HG03575 (cell line): ENCODE measurements around the gene KMT2C.
"Not testable (repeated sequence)": the region's sequence is repeated elsewhere in the genome, so short reads cannot be mapped to it uniquely, and the experiment has no call there.

Experiments
- ATAC-seq: cut with Tn5 transposase; IDR thresholded peaks from one replicate; pipeline ENCODE4 v1.9.1; 2021; ENCODE audit not compliant: unreplicated experiment, insufficient number of reproducible peaks, low FRiP score; ENCODE audit errors: extremely low read depth

Gene KMT2C

GRCh38 chr7:152443586-152443985 is 7.8 kb upstream of the KMT2C start:
- ATAC-seq, result no peak

- no peak for ATAC-seq
Measured at GRCh38 chr7:152442330-152442835, 6.6 kb upstream of the KMT2C start.

GRCh38 chr7:152441810-152442209 is 6.0 kb upstream of the KMT2C start:
- ATAC-seq, result not testable (repeated sequence)

GRCh38 chr7:152441168-152441567 is 5.4 kb upstream of the KMT2C start:
- ATAC-seq, result not testable (repeated sequence)

GRCh38 chr7:152438017-152438416 is 2.2 kb upstream of the KMT2C start:
- ATAC-seq, result not testable (repeated sequence)

DNA sequence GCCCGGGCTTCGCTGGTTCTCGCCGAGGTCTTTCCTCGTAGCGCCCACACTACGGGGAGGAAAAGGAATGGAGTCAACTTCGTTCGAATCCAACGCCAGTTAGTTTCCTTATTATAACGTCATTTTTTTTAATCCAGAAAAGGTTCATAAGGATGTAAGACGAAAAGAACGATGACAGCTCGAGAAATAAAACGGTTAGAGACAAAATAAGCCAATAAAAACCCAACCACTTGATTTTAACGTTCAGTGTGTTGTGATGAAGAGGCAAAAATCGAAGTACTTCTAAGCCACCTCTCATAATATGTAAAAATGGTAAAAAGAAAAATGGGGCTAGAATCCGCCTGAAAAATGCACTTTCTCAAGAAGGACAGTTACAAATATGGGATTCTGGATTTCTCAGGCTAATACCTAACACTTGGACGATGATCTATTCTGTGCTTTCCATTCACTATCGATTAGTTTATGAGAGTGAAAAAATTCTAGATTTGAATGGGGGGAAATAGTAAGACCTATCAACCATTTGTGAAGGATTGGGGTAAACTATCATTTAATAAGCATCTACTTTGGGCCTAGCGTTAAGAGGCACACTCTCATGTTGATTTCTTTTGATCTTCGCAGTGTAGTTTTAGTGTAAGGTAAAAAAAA is 1.2 kb upstream of the KMT2C start:
- not testable (repeated sequence) for ATAC-seq

GRCh38 chr7:152436111-152436930 is 518 bp upstream of the KMT2C start:
- no peak for ATAC-seq

GRCh38 chr7:152434511-152435383 is 1.1 kb downstream of the KMT2C start:
- peak; percentile 26 for ATAC-seq

GRCh38 chr7:152433721-152434490 is 1.9 kb downstream of the KMT2C start:
- ATAC-seq, result peak; percentile 21

- ATAC-seq, result not testable (repeated sequence)
Measured at GRCh38 chr7:152432735-152433134, 3.1 kb downstream of the KMT2C start.

GRCh38 chr7:152430854-152431253 is 4.9 kb downstream of the KMT2C start:
- ATAC-seq, result no peak

- not testable (repeated sequence) for ATAC-seq
Measured at GRCh38 chr7:152430118-152430517, 5.7 kb downstream of the KMT2C start.

DNA sequence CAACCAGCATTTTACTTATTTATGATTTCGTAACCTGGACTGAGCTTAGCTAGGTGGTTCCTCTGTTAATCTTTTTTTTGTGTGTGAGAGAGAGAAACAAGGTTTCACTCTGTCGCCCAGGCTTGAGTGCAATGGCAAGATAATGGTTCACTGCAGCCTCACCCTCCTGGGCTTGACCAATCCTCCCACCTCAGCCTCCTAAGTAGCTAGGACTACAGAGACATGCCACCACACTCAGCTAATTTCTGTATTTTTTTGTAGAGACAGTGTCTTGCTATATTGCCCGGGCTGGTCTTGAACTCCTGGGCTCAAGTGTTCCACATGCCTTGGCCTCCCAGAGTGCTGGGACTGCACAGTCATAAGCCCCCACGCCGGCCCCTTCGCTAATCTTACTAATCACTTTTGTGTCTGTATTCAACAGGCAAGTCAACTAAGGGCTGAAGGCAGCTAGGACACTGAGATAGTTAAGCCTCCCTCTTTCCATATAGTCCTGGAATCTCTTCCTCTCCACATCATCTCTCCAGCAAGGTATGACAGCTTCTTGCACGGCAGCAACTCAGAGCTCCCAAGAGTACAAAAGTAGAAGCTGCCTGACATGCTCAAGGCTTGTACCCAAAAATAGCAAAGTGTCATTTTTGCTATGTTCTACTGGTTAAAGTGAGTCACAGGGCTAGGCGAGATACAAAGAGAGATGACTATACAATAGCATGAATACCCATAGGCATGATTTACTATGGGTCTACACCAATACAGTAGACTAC is 11.3 kb downstream of the KMT2C start:
- ATAC-seq, result no peak

DNA sequence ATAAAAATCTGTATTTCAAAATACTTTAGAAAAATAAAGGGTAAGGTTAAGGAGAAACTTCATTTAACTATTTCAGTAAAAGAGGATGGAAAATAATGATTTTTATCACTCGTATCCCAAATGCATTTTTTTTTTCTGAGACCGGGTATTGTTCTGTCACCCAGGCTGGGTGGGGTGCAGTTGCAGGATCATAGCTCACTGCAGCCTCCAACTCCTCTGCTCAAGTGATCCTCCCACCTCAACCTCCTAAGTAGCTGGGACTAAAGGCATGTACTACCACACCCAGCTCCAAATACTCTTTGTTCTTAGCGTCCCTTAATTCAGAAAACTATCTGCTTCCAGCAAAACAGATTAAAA is 11.8 kb downstream of the KMT2C start:
- no peak for ATAC-seq

- ATAC-seq, result not testable (repeated sequence)
Measured at GRCh38 chr7:152423171-152423570, 12.6 kb downstream of the KMT2C start.

DNA sequence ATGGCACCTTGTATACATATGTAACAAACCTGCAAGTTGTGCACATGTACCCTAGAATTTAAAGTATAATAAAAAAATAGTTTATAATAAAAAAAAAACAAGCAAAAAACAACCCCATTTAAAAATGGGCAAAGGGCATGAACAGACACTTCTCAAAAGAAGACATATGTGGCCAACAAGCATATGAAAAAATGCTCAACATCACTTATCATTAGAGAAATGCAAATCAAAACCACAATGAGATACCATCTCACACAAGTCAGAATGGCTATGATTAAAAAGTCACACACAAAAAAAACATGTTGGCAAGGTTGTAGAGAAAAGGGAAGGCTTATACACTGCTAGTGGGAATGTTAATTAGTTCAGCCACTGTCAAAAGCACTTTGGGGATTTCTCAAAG is 14.9 kb downstream of the KMT2C start:
- ATAC-seq, result not testable (repeated sequence)

DNA sequence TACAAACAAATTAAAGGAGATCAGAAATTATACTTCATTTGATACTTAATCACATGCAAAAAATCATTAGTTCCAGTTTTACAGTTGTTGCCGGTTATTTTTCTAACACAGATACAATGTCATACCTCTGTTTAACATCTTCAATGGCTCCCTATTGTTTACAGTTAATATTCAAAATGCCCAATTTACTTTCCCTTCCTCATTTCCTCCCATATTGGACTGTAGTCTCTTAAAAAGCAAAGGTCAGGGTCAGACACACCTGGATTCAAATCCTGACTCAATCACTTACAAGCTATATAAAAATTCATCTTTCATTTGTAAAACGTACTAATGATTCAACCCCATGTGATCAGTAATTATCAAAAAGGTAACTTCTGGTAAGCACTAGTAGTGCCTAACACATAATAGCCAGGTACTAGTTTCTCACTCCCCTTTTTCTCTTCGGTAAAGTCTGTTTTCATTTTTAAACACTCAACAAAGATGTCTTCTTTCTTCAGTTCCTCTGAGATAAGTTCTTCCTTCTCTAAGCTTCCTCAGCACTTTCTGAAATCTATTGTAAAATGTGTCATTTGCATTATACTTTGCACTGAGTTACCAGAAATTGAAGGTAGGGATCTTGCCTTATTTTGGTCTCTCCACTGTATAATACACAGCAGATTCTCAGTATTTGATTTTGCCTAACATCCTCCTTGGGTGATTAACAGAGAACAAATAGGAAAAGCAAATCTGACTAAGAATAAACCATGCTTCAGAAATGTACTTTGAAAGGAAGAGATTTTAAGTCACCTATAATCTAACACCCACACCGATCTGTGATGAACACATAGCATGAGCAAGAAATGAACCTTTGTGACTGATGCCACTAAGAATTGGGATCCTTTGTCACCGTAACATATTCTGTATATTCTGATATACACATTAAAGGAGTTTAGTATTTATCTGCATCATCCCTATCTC is 16.1 kb downstream of the KMT2C start:
- no peak for ATAC-seq
